ENCODE data around the gene SHPK.

DNA sequence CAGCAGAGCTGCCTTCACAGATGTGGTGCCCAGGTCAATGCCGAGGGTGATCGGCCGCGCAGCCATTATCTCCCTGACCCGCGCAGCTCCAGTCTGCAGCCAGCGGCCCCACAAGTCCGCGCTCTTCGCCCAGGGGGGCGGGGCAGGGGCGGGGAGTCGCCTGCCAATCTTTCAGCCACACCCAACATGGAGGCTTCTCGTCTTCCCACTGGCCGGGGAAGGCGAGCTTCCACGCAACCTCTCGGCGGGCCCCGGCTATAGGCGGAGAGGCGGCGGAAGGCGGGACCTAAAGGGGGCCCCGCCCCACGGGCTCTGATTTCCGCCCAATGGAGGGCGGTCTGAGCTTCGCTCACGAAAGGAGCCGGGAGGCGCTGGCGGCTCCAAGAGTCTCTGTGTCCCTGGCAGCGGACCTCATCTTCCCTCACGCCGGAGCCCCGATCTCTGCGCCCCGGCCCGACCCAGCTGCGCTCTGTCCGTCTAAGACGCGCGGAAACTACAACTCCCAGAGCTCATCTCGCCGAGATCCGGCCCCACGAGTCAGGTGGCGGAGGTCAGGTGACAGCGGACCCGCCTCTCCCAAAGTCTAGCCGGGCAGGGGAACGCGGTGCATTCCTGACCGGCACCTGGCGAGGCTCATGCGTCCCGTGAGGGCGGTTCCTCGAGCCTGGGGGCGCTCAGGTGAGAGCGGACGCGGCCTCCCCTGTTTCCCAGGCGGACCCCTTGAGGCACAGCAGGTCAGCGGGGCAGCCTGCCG, at the start of gene SHPK, which contains the start of gene CTNS:
- TF ChIP-seq, protein P1, sequence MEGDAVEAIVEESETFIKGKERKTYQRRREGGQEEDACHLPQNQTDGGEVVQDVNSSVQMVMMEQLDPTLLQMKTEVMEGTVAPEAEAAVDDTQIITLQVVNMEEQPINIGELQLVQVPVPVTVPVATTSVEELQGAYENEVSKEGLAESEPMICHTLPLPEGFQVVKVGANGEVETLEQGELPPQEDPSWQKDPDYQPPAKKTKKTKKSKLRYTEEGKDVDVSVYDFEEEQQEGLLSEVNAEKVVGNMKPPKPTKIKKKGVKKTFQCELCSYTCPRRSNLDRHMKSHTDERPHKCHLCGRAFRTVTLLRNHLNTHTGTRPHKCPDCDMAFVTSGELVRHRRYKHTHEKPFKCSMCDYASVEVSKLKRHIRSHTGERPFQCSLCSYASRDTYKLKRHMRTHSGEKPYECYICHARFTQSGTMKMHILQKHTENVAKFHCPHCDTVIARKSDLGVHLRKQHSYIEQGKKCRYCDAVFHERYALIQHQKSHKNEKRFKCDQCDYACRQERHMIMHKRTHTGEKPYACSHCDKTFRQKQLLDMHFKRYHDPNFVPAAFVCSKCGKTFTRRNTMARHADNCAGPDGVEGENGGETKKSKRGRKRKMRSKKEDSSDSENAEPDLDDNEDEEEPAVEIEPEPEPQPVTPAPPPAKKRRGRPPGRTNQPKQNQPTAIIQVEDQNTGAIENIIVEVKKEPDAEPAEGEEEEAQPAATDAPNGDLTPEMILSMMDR (IDR thresholded peaks at IDR 0.05; ENCODE audit: insufficient read depth, low read length, poor library complexity, severe bottlenecking), result no peak
- no peak for TF ChIP-seq EZH2phosphoT487 (conservative IDR thresholded peaks at IDR 0.05; ENCODE audit: low read length)

All from SU-DHL-6 (cell line).